DMS 273 (cell line): ENCODE data around the gene CSMD2.

Source experiments
- DNase-seq: peaks from one replicate; lab custom pipeline; 2025; ENCODE audit not compliant: unreplicated experiment; lab: John Stamatoyannopoulos, UW

Gene CSMD2

DNA sequence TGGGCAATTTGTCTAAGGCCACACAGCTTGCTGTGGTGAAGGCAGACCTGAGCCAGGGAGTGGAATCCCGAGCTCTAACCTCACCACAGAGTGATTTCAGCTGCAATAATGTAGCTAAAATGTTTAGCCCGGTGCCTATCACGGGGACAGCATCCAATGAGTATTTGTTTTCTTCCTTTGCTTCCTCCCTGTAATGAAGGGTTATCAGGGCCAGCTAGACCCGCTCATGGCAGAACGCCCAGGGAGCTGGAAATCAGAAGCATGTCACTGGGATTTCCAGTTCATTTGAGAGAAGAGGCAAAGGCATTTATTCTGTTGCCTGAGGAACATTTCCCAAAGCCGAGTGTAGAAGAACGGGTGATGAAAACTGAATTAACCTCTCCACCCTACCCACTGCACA lies 509.5 kb downstream of the CSMD2 start:
- no peak for DNase-seq

- peak; percentile 75 for DNase-seq
These were observed 510.7 kb downstream of the CSMD2 start for GRCh38 chr1:33654267-33654834.

DNA sequence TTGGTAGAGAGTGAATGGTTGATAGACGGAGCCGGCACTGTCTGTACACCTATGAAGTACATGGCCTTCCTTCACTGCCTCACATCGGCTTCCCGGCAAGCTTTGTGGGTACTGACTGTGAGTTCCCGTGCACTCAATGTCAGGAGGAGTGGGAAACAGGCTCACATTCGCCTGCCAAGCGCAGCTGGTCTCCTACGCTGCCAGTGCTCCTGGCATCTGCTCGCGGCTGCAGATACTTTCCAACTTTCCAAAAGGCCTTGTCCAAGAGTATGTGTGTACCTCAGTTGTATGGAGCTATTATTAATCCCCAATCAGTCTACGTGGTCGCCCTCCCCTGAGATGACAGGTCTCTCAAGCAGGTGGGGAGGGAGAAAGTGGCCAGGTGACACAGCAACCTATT lies 511.8 kb downstream of the CSMD2 start:
- no peak for DNase-seq

DNA sequence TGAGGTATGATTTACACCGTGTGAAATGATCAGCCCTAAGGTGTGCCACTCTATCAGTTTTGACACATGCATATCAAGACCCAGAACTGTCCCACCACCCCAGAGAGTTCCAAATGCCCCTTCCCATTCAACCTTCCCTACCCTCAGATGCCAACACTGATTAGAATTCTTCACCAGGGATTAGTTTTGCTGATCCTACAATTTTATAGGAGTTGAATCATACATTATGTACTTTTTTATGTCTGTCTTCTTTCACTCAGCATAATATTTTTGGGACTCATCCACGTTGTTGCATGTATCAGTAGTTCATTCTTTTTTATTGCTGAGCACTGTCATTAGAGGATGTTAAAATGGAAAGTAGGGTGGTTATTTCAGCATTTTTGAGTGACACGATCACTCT lies 514.3 kb downstream of the CSMD2 start:
- DNase-seq: no peak

DNA sequence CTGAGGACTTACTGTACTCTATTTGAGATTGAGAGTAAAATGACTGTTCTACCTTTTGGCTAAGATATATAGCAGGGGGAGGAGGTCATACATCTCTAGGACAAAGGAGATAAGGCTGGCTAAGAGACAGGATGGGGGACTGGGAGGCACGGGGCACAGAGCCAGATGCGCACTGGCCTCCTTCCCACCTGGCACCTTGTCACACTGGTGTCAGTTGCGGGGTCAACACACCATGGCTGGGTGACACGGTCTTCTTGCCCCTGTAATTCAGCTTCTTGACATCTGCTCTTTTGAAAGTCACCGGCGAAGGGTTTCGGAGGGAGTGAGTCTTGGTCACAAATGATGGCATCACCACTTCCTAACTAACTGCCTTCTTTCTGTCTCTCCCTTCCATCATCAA lies 515.3 kb downstream of the CSMD2 start:
- DNase-seq: no peak

- no peak for DNase-seq
These were observed 521.8 kb downstream of the CSMD2 start for GRCh38 chr1:33643216-33643615.

DNA sequence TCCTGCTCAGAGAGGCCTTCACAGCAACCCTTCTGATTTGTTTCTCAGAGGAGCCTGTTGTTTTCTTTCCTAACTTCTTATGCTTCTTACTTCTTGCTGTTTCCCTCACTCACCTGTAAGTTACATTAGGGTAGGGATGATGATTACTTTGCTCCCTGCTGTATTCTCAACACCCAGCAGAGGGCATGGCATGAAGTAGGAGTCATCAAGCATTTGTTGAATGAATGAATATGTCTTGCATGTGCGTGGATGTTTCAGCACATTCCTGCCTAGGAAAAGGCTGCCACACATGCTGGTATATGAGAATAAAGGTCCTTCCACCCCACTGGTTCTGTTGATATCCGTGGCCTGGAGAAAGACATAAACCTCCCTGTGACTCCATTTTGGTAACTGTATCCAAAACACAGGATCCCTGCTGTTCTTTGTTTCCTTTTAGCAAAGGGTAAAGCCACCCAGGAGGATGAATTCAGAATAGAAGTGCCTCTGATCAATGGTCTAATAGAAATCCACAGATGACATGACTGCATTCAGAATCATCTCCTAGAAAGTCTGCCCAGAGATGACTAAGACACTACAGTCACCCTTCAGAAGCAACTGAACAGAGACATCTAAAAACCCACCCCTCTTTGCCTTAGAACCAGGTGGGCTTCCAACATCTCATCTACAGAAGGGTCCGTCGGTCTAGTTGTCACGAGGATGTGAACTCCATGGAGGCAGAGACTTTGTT lies 523.8 kb downstream of the CSMD2 start:
- DNase-seq: peak; percentile 73

DNA sequence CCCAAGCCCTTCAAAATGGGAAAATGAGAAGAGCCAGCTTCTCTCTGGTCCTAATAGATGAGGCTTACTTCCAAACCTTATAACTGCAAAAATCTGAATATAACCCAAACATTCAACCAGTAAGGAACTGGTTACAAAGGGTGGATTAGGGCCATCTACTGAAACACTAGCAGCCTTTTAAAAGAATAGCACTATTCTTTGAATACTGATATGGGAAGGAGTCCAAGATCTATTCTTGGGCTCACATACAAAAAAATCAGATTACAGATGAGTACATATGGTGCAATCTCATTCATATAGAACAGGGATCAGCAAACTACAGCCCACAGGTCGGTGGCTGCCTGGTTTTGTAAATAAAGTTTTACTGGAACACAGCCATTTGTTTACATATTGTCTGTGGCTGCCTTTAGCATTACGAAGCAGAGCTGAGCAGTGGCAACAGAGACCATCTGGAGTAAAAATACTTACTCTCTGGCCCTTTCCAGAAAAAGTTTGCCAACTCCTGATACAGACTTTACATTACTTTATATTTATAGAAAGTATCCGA lies 524.8 kb downstream of the CSMD2 start:
- peak; percentile 40 for DNase-seq

- DNase-seq: no peak
These were observed 527.1 kb downstream of the CSMD2 start for GRCh38 chr1:33637846-33638440.

- no peak for DNase-seq
These were observed 528.8 kb downstream of the CSMD2 start for GRCh38 chr1:33636209-33636608.

DNA sequence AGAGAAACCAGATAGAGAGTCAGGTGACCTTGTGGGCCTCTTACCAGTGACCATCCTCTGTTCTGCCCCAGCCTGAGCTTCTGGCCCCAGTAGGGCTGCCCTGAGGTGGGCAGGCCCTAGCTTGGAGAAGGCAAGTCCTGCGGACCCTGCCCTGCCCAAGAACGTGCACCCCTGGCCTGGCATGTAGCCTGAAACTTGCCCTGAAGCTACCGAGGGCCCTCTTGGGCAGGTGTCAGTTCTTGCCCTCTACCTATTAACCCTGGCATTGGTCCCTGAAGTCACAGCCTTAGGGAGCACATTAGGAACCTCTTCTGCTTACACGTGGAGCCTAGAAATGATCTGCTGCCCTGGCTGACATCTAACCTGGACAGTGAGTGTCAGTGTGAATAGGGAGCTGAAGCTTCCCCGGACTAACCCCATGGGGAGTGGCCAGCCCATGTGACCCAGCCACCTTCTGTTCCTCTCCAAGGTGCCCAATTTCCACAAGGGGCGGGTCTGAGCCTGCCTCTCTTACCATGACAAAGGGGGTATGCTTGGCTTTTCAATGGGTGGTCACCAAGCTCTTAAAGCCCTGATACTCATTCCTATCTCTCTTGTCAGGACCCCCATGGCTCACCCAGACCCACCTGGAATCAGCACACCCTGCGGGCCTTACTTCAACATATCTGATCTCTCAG lies 529.6 kb downstream of the CSMD2 start:
- DNase-seq: peak; percentile 26

DNA sequence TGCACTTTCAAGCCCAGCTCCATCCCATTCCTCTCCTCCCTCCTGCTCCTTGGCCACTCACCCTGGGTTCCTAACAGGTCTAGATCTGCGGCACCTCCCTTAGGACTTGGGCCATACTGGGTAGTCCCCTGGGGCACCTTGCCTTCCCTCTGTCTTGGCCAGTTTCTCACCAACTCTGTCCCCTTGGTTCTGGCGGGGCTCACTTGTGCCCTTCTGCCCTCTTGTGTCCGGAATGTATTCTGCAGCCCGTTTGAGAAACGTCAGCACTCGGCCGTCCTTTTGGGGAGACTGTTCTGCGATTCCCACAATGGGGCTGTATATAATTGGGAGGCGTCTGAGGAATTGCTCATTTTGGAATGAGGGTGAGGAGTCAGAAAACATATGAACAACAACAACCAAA lies 530.2 kb downstream of the CSMD2 start:
- DNase-seq: peak; percentile 74

DNA sequence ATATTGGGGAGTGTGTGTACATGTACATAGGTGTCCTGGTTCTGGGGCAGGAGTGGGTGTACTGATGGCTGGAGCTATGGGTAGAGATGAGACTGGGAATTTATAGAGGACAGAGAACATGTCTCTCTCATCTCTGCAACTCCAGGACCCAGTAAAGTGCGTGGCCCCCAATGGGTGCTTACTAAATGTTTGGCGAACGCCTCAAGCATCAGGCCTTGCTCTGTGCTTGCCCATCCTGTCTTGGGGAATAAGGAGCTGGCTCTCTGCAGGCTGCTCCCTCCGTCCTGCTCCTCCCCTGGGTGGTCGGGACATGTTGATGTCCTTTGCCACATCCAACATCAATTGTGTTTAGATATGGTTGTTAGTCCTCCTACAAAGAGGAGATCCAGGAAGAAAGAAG lies 530.9 kb downstream of the CSMD2 start:
- no peak for DNase-seq

- peak; percentile 95 for DNase-seq
These were observed 531.8 kb downstream of the CSMD2 start for GRCh38 chr1:33633019-33633801.

DNA sequence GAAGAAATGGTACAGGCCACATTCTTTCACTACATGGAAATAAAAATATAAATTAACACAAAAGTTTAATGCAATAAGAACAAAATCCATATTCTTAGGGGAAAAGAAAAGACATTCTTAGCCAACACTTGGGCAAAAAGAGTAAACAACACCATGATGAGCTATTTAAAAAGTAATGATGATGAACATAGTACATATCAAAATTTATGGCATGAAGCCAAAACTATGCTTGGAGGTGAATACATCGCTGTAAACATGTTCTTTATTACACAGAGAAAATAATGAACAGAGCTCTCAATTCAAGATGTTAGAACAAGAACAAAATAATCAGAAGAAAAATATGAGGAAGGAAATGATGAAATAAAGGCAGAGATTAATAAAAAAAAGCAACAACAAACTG lies 534.3 kb downstream of the CSMD2 start:
- no peak for DNase-seq

GRCh38 chr1:33626801-33627200 lies 538.2 kb downstream of the CSMD2 start:
- DNase-seq: no peak

DNA sequence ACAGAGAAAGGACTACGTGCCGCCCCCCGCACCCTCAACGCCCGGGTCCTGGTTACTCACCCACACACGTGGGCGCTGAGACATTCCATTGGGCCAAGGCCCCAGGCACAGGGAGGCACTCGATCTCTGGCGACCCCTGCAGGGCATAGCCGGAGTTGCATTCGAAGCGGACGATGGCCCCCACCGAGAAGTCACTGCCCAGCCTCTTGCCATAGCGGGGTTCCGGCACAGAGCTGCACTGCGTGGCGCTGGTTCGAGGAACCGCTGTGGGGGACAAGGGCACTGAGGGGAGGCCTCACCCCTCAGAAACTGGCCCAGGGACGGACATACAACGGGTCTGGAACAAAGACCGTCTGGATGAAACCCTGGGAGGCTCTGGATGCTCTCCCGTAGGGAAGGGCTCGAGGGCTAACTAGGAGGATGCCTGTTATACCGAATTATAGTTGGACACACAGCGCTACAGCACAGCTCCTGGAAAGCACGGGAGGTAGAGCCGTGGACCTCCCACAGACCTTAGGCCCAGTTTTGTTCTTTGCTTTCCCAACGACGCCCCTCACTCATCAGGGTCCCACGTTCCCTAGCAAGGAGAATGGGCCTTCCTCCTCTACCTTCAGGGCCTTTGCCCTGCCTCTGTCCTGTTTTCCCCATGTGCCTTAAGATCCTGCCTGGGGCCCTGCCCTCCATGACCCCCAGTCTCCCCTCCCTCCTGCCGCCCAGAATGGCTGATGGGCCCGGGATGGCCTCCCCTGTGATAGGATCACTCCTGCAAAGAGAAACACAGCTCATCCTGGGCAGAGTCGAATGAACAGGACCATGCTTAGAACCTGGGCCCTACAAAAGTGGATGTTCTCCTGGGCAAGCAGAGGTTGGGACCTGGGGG lies 539.8 kb downstream of the CSMD2 start:
- DNase-seq: peak; percentile 10

DNA sequence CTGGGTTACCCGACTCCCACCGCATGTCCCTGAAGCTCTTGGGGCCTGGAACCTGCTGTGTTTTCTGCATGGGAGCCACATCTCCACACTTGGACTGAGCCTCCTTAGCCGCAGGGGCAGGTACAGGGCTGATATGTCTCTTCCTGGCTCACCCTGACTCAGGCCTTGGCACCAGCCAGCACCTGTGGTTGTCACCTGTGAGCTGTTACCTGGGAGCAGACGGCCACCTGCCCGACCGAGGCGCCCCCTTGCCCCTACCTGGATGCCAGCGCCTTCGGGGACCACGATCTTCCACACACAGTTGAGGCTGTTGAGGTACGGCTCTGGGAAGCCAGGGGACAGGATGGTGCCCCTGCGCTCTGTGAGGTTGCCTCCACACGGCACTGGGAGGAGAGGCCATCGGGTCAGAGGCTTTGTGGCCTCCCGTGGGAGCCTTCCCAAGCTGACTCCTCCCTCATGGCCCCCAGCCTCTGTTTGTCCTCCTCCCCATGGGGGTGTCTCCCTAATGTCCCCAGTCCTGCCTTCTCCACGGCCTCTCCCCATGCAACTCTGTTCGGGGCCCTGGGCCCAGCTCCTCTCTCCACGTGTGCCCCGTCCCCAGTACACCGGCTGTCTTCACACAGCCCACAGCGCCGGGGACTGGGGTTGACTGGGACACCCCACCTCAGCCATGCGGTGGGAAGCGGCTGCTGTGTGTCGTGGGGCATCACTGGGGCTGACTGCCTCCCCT lies 540.6 kb downstream of the CSMD2 start:
- no peak for DNase-seq

DNA sequence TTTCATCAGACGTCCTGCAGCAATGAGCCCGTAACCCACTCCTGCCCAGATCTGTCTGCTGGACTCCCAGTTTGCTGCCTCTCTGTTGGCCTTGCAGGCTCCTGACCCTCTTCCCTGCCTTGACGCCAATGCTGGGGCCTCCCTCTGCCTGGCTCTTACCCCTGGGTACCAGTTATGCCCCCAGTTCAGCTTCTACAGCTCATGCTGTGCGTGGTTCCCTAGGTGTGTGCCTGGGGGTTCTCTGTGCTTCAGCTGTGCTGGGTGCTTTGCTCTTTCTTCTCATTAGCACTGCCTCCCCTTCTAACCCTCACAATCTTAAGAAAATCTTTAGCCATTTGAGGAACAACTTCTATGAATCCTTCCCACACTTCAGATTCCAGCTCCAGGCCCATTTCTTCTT lies 541.2 kb downstream of the CSMD2 start:
- no peak for DNase-seq
